MM.1S (cell line): ENCODE data around the gene DSCAML1.

Experiments
- CTCF ChIP-seq: fragments of 300-600 bp; sonication (generic); IDR thresholded peaks from 2 replicates; pipeline ENCODE4 v1.5.1; 2016; ENCODE audit warnings: antibody characterized with exemption, low read length, mixed read lengths
- EZH2 ChIP-seq: fragments of 300-600 bp; sonication (generic); optimal IDR thresholded peaks from 2 replicates; pipeline ENCODE3; 2017; ENCODE audit warnings: low read depth, mild to moderate bottlenecking, antibody characterized with exemption, low read length, mixed read lengths

GRCh38 chr11:117663414-117663813 lies 133.6 kb downstream of the DSCAML1 start:
- TF ChIP-seq CTCF (no peak), EZH2 (no peak)
